CD4-positive, alpha-beta memory T cell (primary cell): ENCODE results near the gene PDIA6. TPM values are rescaled to one million over a fixed set of nuclear protein-coding genes. Genes with fewer than 3 reads are reported as not detected.
"Not testable (repeated sequence)": the region's sequence is repeated elsewhere in the genome, so short reads cannot be mapped to it uniquely, and the experiment has no call there.

Experiments
- CTCF ChIA-PET: fragments of 350-600 bp; sonication (Branson Sonifier 250); formaldehyde crosslinking; loops from one replicate; lab custom pipeline; 2021; ENCODE audit warnings: inconsistent platforms; ENCODE audit not compliant: partially characterized antibody; lab: Charles Lee
- POLR2A ChIA-PET: fragments of 350-600 bp; sonication (Branson Sonifier 250); formaldehyde crosslinking; loops from one replicate; lab custom pipeline; 2021; ENCODE audit not compliant: partially characterized antibody; lab: Charles Lee
- DNase-seq, 5 donors: peaks; one replicate each; pipeline versions ENCODE4 v3.0.0 to v3.0.0-alpha.2; 2020 to 2022; ENCODE audit warnings: mixed read lengths in 1 of 5
- H3K27ac ChIP-seq: one replicate; pipeline ENCODE4 v1.7.0; 2013; ENCODE audit warnings: low read depth, low read length
- H3K27me3 ChIP-seq: 2 replicates; pipeline ENCODE4 v1.7.0; 2013; ENCODE audit warnings: mild to moderate bottlenecking, low read length, moderate library complexity; ENCODE audit not compliant: insufficient read depth
- H3K36me3 ChIP-seq: 2 replicates; pipeline ENCODE4 v1.7.0; 2013; ENCODE audit warnings: mild to moderate bottlenecking, low read length, moderate library complexity; ENCODE audit not compliant: insufficient read depth
- H3K4me1 ChIP-seq: 2 replicates; pipeline ENCODE4 v1.7.0; 2013; ENCODE audit warnings: mild to moderate bottlenecking, low read length, moderate library complexity; ENCODE audit not compliant: insufficient read depth
- H3K4me3 ChIP-seq, 2 donors: one replicate each; pipeline ENCODE4 v1.7.0; 2013; ENCODE audit warnings: low read length in 2 of 2, mild to moderate bottlenecking in 1 of 2
- H3K9me3 ChIP-seq, 2 donors: one replicate each; pipeline ENCODE4 v1.7.0; 2013; ENCODE audit warnings: low read length in 2 of 2, control low read depth in 1 of 2; ENCODE audit not compliant: control insufficient read depth in 1 of 2
- H3K27ac Mint-ChIP-seq, 7 donors: one replicate each; pipeline ENCODE4 v1.8.0; 2020 to 2021; ENCODE audit warnings: mixed read lengths in 7 of 7, mild to moderate bottlenecking in 6 of 7, inconsistent platforms in 3 of 7, moderate library complexity in 3 of 7
- H3K27me3 Mint-ChIP-seq, 2 donors: one replicate each; pipeline ENCODE4 v1.8.0; 2020 to 2021; ENCODE audit warnings: mixed read lengths in 2 of 2
- H3K36me3 Mint-ChIP-seq, 2 donors: one replicate each; pipeline ENCODE4 v1.8.0; 2020 to 2021; ENCODE audit warnings: mixed read lengths in 2 of 2, inconsistent platforms in 1 of 2, mild to moderate bottlenecking in 1 of 2
- H3K4me1 Mint-ChIP-seq, 4 donors: one replicate each; pipeline ENCODE4 v1.8.0; 2020 to 2021; ENCODE audit warnings: mixed read lengths in 4 of 4, mild to moderate bottlenecking in 1 of 4
- H3K4me3 Mint-ChIP-seq, 8 donors: one replicate each; pipeline ENCODE4 v1.8.0; 2020 to 2021; ENCODE audit warnings: mixed read lengths in 8 of 8, mild to moderate bottlenecking in 7 of 8, moderate library complexity in 6 of 8, inconsistent platforms in 3 of 8
- H3K9me3 Mint-ChIP-seq, 8 donors: one replicate each; pipeline ENCODE4 v1.8.0; 2020 to 2021; ENCODE audit warnings: mixed read lengths in 8 of 8, mild to moderate bottlenecking in 5 of 8, inconsistent platforms in 3 of 8, moderate library complexity in 1 of 8
- intact Hi-C: fragments of 100-400 bp; cut with micrococcal nuclease; formaldehyde crosslinking; loops from one replicate; pipeline ENCODE4 v1.15.1; 2023
- polyA plus RNA-seq, 2 donors: library from polyadenylated mRNA; unstranded; fragments of 300-500 nt; fragmentation: Illumina TruSeq; gene quantifications; one replicate each; pipeline ENCODE4 v1.2.3, GENCODE V29; 2021
- total RNA-seq, 2 experiments: library from RNA; stranded (reverse); gene quantifications; one replicate each; pipeline ENCODE4 v1.2.3, GENCODE V29; 2021

The PDIA6 gene
- total and polyA plus RNA-seq, 4 experiments from 2014 or later = 75.9 to 273 (median 112) TPM

DNA sequence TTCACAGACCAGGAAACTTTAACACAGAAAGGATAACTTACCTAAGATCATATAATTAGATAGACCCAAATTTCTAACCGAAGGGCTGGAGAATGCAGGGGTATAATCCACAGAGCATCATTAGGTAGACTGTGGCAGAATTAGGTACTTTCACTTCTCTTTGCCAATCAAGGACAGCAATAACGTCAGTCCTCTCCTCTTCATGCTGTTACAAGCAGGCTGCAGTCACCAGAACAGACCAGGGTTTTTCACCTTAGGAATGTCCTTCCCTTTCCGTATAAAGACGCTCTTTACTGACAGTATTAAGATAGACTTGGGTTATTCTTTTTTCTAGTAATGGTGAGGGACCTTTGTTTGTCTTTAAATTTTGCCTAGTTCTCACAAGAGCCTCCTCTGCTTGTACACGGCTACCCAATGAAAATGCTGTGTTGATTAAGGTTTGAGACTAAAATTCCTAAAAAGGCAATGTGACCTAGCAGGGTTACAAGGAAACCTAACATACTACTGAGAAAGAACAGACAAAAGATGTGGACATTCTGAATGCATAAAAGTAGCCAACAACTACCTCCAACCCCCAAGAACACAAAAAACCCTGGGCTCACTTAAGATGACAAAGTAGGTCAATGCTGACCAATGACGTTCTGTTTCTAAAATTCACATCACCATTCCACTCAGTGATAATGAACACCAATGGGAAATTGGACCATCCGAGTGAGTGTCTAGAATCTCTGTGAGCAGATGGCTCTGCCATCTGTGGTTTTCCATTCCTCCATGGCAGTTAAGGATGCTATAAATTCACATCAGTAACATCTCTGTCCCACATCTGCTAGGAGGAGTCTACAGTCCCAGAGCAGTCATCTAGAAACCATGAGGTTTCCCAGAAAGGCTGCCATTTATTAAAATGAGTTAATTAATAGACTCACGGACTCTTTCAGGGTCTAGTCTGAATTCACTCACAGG is 2.1 kb downstream of the PDIA6 start:
- intact Hi-C loops = loop anchor here (2.0 to 10.0 kb wide), 6 partner anchors 18 to 1904 kb away; partner anchors contain the start of genes E2F6, HPCAL1, LPIN1 and ODC1
- Mint-ChIP-seq H3K4me1 (peaks cover 34 to 57% (median 45%) of the 10 kb centered on the region in 4 donors), H3K27ac (peak overlapping the region; percentile 52 to 95 (median 94)), H3K4me3 (peak overlapping the region; percentile 84 to 95 (median 94)), H3K9me3 (no peaks in the 10 kb centered on the region), H3K36me3 (peaks cover 0 to 13% of the 10 kb centered on the region in 2 donors), H3K27me3 (no peaks in the 10 kb centered on the region)
- Histone ChIP-seq H3K36me3 (no peaks in the 10 kb centered on the region), H3K4me3 (peak overlapping the region; percentile 72 to 92), H3K4me1 (peaks cover 59% of the 10 kb centered on the region), H3K9me3 (no peaks in the 10 kb centered on the region), H3K27ac (peak overlapping the region; percentile 76), H3K27me3 (no peaks in the 10 kb centered on the region)
- DNase-seq = peak in 3 of 5 donors; percentile 13 to 37 (median 17)
- CTCF ChIA-PET = no interaction called here
- POLR2A ChIA-PET = interaction anchor here (2.4 to 2.8 kb wide), 2 partner anchors 18 to 322 kb away, joined by 13 to 17 read pairs; a partner anchor contains a TSS

DNA sequence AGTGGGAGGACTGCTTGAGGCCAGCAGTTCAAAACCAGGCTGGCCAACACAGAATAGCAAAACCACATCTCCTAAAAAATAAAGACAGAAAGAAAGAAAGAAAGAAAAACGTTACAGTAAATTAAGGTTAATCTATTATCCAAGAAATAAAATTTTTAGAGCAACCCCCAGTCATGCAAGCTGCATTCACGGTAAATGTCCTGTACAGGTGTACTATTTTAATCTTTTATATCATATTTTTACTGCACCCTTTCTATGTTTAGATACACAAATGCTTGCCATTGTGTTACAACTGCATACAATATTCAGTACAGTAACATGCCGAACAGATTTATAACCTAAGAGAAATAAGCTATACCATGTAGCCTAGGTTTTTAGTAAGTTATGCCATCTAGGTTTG is 6.0 kb downstream of the PDIA6 start:
- Mint-ChIP-seq H3K4me1 (peaks cover 40 to 63% (median 51%) of the 10 kb centered on the region in 4 donors), H3K27ac (peak overlapping the region in 2 of 7 donors; percentile 4 to 15), H3K27me3 (no peaks in the 10 kb centered on the region)

DNA sequence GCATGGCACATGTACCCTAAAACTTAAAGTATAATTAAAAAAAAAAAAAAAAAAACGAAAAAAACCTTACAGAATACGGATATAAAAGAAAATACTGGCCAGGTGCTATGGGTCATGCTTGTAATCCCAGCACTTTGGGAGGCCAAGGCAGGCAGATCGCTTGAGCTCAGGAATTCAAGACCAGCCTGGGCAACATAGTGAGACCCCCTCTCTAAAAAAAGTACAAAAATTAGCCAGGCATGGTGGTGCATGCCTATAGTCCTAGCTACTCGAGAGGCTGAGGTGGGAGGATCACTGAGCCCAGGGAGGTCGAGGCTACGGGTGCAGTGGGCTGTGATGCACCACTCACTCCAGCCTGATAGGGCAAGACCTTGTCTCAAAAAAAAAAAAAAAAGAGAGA is 6.6 kb downstream of the PDIA6 start:
- H3K27ac ChIP-seq, H3K27me3 ChIP-seq, H3K4me3 ChIP-seq, DNase-seq, POLR2A ChIA-PET, H3K4me3 Mint-ChIP-seq, H3K27me3 Mint-ChIP-seq, H3K27ac Mint-ChIP-seq, H3K9me3 Mint-ChIP-seq, intact Hi-C loops, H3K9me3 ChIP-seq, CTCF ChIA-PET: not testable (repeated sequence)
- Histone ChIP-seq H3K36me3 (peaks cover 11% of the 10 kb centered on the region), H3K4me1 (peaks cover 46% of the 10 kb centered on the region)
- H3K36me3 Mint-ChIP-seq = peaks cover 5 to 25% of the 10 kb centered on the region in 2 donors
- peaks cover 36 to 58% (median 49%) of the 10 kb centered on the region in 4 donors for H3K4me1 Mint-ChIP-seq

More for the DNA sequence above, 6.0 kb downstream of the PDIA6 start:
- Histone ChIP-seq H3K9me3 (no peaks in the 10 kb centered on the region), H3K4me3 (no peak overlapping the region), H3K27ac (no peak overlapping the region), H3K36me3 (peaks cover 6% of the 10 kb centered on the region), H3K4me1 (peaks cover 51% of the 10 kb centered on the region), H3K27me3 (no peaks in the 10 kb centered on the region)
- Mint-ChIP-seq H3K9me3 (no peaks in the 10 kb centered on the region), H3K36me3 (peaks cover 5 to 22% of the 10 kb centered on the region in 2 donors), H3K4me3 (peak overlapping the region in 1 of 8 donors; percentile 20)
- ChIA-PET POLR2A (no interaction called here), CTCF (no interaction called here)
- DNase-seq = no peak
- intact Hi-C loops = no loop called here

DNA sequence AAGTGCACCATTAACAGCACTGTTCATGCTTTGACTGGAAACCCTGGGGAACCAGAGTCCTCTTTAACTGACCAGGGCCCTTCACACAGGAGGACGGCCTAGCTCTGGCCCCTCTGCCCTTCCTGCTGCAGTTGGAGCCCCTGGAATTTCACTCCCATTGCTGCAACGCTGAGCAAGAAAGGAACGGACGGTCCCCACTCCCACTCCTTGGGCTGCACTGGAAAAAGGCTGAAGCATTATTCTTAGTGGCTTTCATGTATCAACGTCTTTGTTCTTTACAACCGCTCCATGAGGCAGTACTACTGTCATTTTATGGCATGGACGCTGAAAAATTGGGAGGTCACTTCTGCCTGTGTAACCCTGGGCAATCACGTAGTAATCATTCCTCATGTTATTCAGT is 9.9 kb downstream of the PDIA6 start:
- CTCF ChIA-PET = no interaction called here
- no peak overlapping the region for H3K4me3 Mint-ChIP-seq

DNA sequence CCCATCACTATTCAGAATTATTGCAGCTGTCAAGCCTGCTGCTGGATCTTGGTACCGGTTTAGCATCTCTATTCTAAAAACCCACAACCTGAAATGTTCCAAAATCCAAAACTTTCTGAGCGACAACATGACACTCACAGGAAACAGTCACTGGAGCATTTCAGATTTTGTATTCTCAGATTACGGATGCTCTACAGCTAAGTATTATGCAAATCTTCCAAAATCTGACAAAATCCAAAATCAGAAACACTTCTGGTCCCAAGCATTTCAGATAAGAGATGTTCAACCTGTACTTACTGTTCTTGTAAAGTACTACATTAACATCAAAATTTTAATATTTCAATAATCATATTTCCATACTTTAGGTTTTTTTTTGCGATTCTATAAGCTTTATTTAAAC is 12.4 kb downstream of the PDIA6 start:
- ChIA-PET CTCF (interaction anchor here (1.0 kb wide), 3 partner anchors 9 to 32 kb away, joined by 3 read pairs; no protein-coding TSS in a partner anchor), POLR2A (interaction anchor here (1.7 kb wide), 1 partner anchor 12 kb away, joined by 7 read pairs; the partner anchor contains the start of gene PDIA6)
- H3K9me3 ChIP-seq = no peaks in the 10 kb centered on the region
- peaks cover 0 to 3% (median 0%) of the 10 kb centered on the region in 8 donors for H3K9me3 Mint-ChIP-seq
- no peak for DNase-seq
- no peak overlapping the region for H3K27ac ChIP-seq
- intact Hi-C loops = no loop called here
- peaks cover 17 to 20% (median 17%) of the 10 kb centered on the region in 4 donors for H3K4me1 Mint-ChIP-seq
- no peak overlapping the region for H3K27ac Mint-ChIP-seq
- no peaks in the 10 kb centered on the region for H3K27me3 Mint-ChIP-seq
- H3K36me3 Mint-ChIP-seq = peaks cover 22 to 60% of the 10 kb centered on the region in 2 donors
- H3K36me3 ChIP-seq = peaks cover 35% of the 10 kb centered on the region
- H3K4me1 ChIP-seq = no peaks in the 10 kb centered on the region
- no peak overlapping the region for H3K4me3 Mint-ChIP-seq
- H3K4me3 ChIP-seq = no peak overlapping the region
- no peaks in the 10 kb centered on the region for H3K27me3 ChIP-seq

More for the DNA sequence above, 9.9 kb downstream of the PDIA6 start:
- Histone ChIP-seq H3K36me3 (peaks cover 15% of the 10 kb centered on the region), H3K27me3 (no peaks in the 10 kb centered on the region), H3K9me3 (no peaks in the 10 kb centered on the region), H3K27ac (no peak overlapping the region), H3K4me3 (no peak overlapping the region), H3K4me1 (peaks cover 13% of the 10 kb centered on the region)
- Mint-ChIP-seq H3K4me1 (peaks cover 19 to 35% (median 28%) of the 10 kb centered on the region in 4 donors), H3K9me3 (peaks cover 0 to 3% (median 0%) of the 10 kb centered on the region in 8 donors), H3K36me3 (peaks cover 11 to 39% of the 10 kb centered on the region in 2 donors), H3K27ac (peak overlapping the region in 1 of 7 donors; percentile 14), H3K27me3 (no peaks in the 10 kb centered on the region)
- DNase-seq = no peak
- intact Hi-C loops = no loop called here
- POLR2A ChIA-PET = interaction anchor here (1.1 kb wide), 1 partner anchor 10 kb away, joined by 3 read pairs; the partner anchor contains the start of gene PDIA6

DNA sequence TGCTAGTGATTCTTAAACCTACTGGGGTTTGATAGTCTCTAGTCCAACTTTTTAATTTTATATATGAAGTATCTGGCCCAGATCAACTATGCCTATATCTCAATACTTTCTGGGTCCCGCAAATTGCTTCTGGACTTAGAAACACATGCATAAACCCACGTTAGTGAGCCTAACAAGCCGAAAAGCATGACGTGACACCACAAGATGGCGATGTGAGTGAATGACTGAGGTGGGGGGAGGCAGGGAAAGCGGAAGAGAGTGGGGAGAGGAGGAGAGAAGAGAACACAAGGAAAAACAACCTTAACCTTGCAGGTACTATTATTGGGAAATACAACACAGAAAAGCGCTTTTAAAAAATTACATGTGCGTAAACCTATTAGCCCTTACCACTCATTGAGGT is 13.8 kb downstream of the PDIA6 start:
- no peak overlapping the region for H3K27ac ChIP-seq
- no peaks in the 10 kb centered on the region for H3K27me3 ChIP-seq
- peaks cover 0 to 3% (median 0%) of the 10 kb centered on the region in 8 donors for H3K9me3 Mint-ChIP-seq
- peaks cover 38% of the 10 kb centered on the region for H3K36me3 ChIP-seq
- intact Hi-C loops = no loop called here
- DNase-seq = no peak
- POLR2A ChIA-PET = no interaction called here
- no peaks in the 10 kb centered on the region for H3K27me3 Mint-ChIP-seq
- H3K36me3 Mint-ChIP-seq = peaks cover 27 to 67% of the 10 kb centered on the region in 2 donors
- H3K4me3 Mint-ChIP-seq = no peak overlapping the region
- H3K4me3 ChIP-seq = no peak overlapping the region
- CTCF ChIA-PET = no interaction called here
- peak overlapping the region in 4 of 7 donors; percentile 9 to 67 (median 58) for H3K27ac Mint-ChIP-seq
- H3K9me3 ChIP-seq = no peaks in the 10 kb centered on the region
- peaks cover 17 to 20% (median 18%) of the 10 kb centered on the region in 4 donors for H3K4me1 Mint-ChIP-seq
- no peaks in the 10 kb centered on the region for H3K4me1 ChIP-seq

DNA sequence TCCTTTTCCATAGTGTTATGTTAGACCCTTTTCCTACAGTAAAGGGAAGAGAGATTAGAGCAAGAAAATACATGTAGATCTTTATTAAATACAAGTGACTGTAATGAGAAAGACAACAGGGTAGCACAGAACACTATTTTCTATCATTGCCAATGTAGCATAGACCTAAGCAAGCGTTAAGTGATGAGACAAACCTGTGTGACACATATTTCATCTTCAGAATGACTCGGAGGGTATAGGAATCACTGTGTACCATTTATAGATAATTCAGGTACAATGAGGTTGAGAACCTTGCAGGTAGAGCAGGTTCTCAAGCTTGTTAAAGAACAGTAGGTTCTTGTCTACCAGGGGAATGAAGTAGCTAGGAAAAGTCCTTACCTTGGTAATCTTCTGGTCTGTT is 15.9 kb downstream of the PDIA6 start:
- Mint-ChIP-seq H3K4me1 (peaks cover 4 to 29% (median 21%) of the 10 kb centered on the region in 4 donors), H3K36me3 (peaks cover 35 to 76% of the 10 kb centered on the region in 2 donors), H3K27me3 (no peaks in the 10 kb centered on the region), H3K4me3 (no peak overlapping the region), H3K27ac (peak overlapping the region in 1 of 7 donors; percentile 47), H3K9me3 (peaks cover 0 to 3% (median 0%) of the 10 kb centered on the region in 8 donors)
- POLR2A ChIA-PET = no interaction called here
- Histone ChIP-seq H3K27ac (no peak overlapping the region), H3K4me3 (no peak overlapping the region), H3K9me3 (no peaks in the 10 kb centered on the region), H3K27me3 (no peaks in the 10 kb centered on the region), H3K36me3 (peaks cover 41% of the 10 kb centered on the region), H3K4me1 (peaks cover 14% of the 10 kb centered on the region)
- CTCF ChIA-PET = no interaction called here
- no peak for DNase-seq
- intact Hi-C loops = no loop called here
